Kidney (tissue), 14 donors: Measurements from ENCODE around the gene OBSCN. TPM values are rescaled to one million over a fixed set of nuclear protein-coding genes. Genes with fewer than 3 reads are reported as not detected.

Experiments
- DNase-seq, 5 donors: peaks; one replicate each; pipeline ENCODE4 v3.0.0-alpha.2; 2013 to 2020
- FAIRE-seq: peaks from 2 replicates; lab custom pipeline; 2012; peaks lifted over from hg19 to GRCh38; lab: Jason Lieb, UNC
- H3K27ac ChIP-seq, 2 donors: one replicate each; pipeline ENCODE4 v1.7.0; 2013; ENCODE audit warnings: low read depth in 2 of 2, low read length in 2 of 2, inconsistent platforms in 1 of 2
- H3K27me3 ChIP-seq: one replicate; pipeline ENCODE4 v1.7.1; 2013; ENCODE audit warnings: low read length, inconsistent platforms; ENCODE audit not compliant: control insufficient read depth, insufficient read depth
- H3K36me3 ChIP-seq, 3 donors: one replicate each; pipeline versions ENCODE4 v1.7.0 to v1.7.1; 2013; ENCODE audit warnings: low read length in 3 of 3, control low read depth in 1 of 3, inconsistent platforms in 1 of 3; ENCODE audit not compliant: insufficient read depth in 3 of 3, control insufficient read depth in 2 of 3
- H3K4me1 ChIP-seq, 3 donors: one replicate each; pipeline versions ENCODE4 v1.7.0 to v1.7.1; 2013; ENCODE audit warnings: low read length in 3 of 3, inconsistent platforms in 1 of 3, low read depth in 1 of 3; ENCODE audit not compliant: control insufficient read depth in 2 of 3, insufficient read depth in 2 of 3
- H3K4me3 ChIP-seq, 3 donors: one replicate each; pipeline versions ENCODE4 v1.7.0 to v1.8.1; 2013; ENCODE audit warnings: low read length in 3 of 3, control low read depth in 1 of 3, inconsistent platforms in 1 of 3
- H3K9ac ChIP-seq, 3 donors: one replicate each; pipeline versions ENCODE4 v1.7.0 to v1.7.1; 2013; ENCODE audit warnings: low read length in 3 of 3, control low read depth in 1 of 3, inconsistent platforms in 1 of 3
- H3K9me3 ChIP-seq, 3 donors: one replicate each; pipeline versions ENCODE4 v1.7.0 to v1.7.1; 2013; ENCODE audit warnings: low read length in 3 of 3, control low read depth in 1 of 3, inconsistent platforms in 1 of 3; ENCODE audit not compliant: control insufficient read depth in 2 of 3, insufficient read depth in 1 of 3
- CTCF ChIP-seq: IDR thresholded peaks from 3 replicates; pipeline ENCODE4 v1.5.1; 2012; ENCODE audit warnings: mild to moderate bottlenecking, moderate library complexity, borderline replicate concordance; ENCODE audit not compliant: insufficient read depth; ENCODE audit errors: extremely low read depth
- intact Hi-C: fragments of 100-400 bp; cut with DNase I; formaldehyde crosslinking; loops from one replicate; pipeline ENCODE4 v1.11.1; 2022
- polyA plus RNA-seq: library from polyadenylated mRNA; stranded (reverse); fragments of 350-450 nt; fragmentation: Illumina TruSeq; extraction: RNeasy Lipid Tissue Mini Kit (QIAGEN cat#74804); gene quantifications from one replicate; pipeline ENCODE4 v1.2.3, GENCODE V29; 2014; ENCODE audit warnings: low read depth, low replicate concordance; ENCODE audit not compliant: insufficient read depth
- total RNA-seq: library from RNA; stranded (reverse); fragmentation: NEBNext Ultra II Directional; extraction: Animal tissue kit (Norgen Biotek cat#: 25700); gene quantifications from one replicate; pipeline ENCODE4 v1.2.1, GENCODE V29; 2021
- donor health status: control.
- donor health status: control.
- donor health status: control.
- donor health status: control.
- donor health status: control.
- donor health status: DM: yes; HTN: yes; CAD: no.
- donor health status: Normal renal cell carcinoma (clear cell type).

OBSCN gene
- total and polyA plus RNA-seq, 2 donors from 2014 or later, result 14.5 to 30.0 TPM

GRCh38 chr1:228323401-228323800 is 115.6 kb downstream of the OBSCN start:
- no peak for TF ChIP-seq CTCF
- no peak overlapping the region for H3K27ac ChIP-seq
- H3K9ac ChIP-seq, result no peak overlapping the region
- intact Hi-C loops, result no loop called here
- DNase-seq, result peak in 1 of 5 donors; percentile 8
- H3K36me3 ChIP-seq, result peaks cover 17 to 27% (median 24%) of the 10 kb centered on the region in 3 donors
- no peaks in the 10 kb centered on the region for H3K27me3 ChIP-seq
- FAIRE-seq, result no peak
- no peaks in the 10 kb centered on the region for H3K4me1 ChIP-seq
- H3K4me3 ChIP-seq, result no peak overlapping the region
- H3K9me3 ChIP-seq, result peaks cover 0 to 7% (median 4%) of the 10 kb centered on the region in 3 donors

- no peak overlapping the region for H3K4me3 ChIP-seq
- intact Hi-C loops, result no loop called here
- H3K9me3 ChIP-seq, result peaks cover 0 to 7% (median 0%) of the 10 kb centered on the region in 3 donors
- H3K27me3 ChIP-seq, result no peaks in the 10 kb centered on the region
- H3K36me3 ChIP-seq, result peaks cover 7 to 15% (median 11%) of the 10 kb centered on the region in 3 donors
- H3K27ac ChIP-seq, result no peak overlapping the region
- no peak overlapping the region for H3K9ac ChIP-seq
- no peak for TF ChIP-seq CTCF
- no peaks in the 10 kb centered on the region for H3K4me1 ChIP-seq
- DNase-seq (no peak), FAIRE-seq (no peak)
Observed at GRCh38 chr1:228325267-228325666, 117.4 kb downstream of the OBSCN start.

GRCh38 chr1:228329887-228330286 is 122.0 kb downstream of the OBSCN start:
- Histone ChIP-seq H3K4me3 (no peak overlapping the region), H3K36me3 (peaks cover under 1 to 2% (median under 1%) of the 10 kb centered on the region in 3 donors), H3K9ac (no peak overlapping the region), H3K27me3 (no peaks in the 10 kb centered on the region), H3K9me3 (peaks cover 0 to 1% (median 0%) of the 10 kb centered on the region in 3 donors), H3K27ac (peak overlapping the region; percentile 32 to 75), H3K4me1 (no peaks in the 10 kb centered on the region)
- FAIRE-seq (no peak), DNase-seq (no peak)
- no peak for TF ChIP-seq CTCF
- intact Hi-C loops, result no loop called here
